NB4 (cell line): ENCODE measurements around the gene MRGPRF.

Experiments used
- MYC ChIP-seq: IDR thresholded peaks from 2 replicates; pipeline ENCODE4 v1.6.1; 2011; ENCODE audit warnings: low read depth, low read length
- POLR2A ChIP-seq: IDR thresholded peaks from 2 replicates; pipeline ENCODE4 v1.6.1; 2011; ENCODE audit warnings: mild to moderate bottlenecking; ENCODE audit not compliant: insufficient read length; ENCODE audit errors: extremely low read depth
- TF ChIP-seq, protein P1 (sequence below): IDR thresholded peaks from one replicate; pipeline ENCODE4 v1.5.1; 2012; ENCODE audit warnings: low read depth, low read length

DNA sequence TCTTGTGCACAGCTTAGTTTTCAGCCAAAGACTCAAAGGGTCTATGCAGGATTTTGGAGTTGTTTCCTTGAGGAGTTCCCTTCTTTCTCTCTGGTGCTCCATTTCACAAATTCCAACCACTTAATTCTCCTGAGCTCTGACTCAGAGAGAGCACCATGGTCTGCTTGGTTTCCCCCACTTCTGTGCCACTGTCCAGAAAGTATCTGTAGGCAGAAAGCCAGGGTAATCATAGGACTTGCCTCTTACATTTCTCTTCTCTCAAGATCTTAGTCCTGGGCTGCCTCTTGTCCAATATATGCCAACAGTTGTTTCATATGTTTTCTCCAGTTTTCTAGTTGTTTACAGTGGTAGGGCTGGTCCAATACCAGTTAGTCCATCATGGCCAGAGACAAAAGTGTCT lies 25.8 kb downstream of the MRGPRF start:
- TF ChIP-seq, protein P1, sequence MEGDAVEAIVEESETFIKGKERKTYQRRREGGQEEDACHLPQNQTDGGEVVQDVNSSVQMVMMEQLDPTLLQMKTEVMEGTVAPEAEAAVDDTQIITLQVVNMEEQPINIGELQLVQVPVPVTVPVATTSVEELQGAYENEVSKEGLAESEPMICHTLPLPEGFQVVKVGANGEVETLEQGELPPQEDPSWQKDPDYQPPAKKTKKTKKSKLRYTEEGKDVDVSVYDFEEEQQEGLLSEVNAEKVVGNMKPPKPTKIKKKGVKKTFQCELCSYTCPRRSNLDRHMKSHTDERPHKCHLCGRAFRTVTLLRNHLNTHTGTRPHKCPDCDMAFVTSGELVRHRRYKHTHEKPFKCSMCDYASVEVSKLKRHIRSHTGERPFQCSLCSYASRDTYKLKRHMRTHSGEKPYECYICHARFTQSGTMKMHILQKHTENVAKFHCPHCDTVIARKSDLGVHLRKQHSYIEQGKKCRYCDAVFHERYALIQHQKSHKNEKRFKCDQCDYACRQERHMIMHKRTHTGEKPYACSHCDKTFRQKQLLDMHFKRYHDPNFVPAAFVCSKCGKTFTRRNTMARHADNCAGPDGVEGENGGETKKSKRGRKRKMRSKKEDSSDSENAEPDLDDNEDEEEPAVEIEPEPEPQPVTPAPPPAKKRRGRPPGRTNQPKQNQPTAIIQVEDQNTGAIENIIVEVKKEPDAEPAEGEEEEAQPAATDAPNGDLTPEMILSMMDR, result no peak
- TF ChIP-seq POLR2A, result no peak
- TF ChIP-seq MYC, result no peak
